Ishikawa (cell line): ENCODE results near the gene MECP2.

Source experiments
- CEBPB ChIP-seq: IDR thresholded peaks from 2 replicates; pipeline ENCODE4 v1.6.1; 2012
- CREB1 ChIP-seq: IDR thresholded peaks from 2 replicates; pipeline ENCODE4 v1.6.1; 2012; ENCODE audit warnings: low read depth
- EGR1 ChIP-seq: IDR thresholded peaks from 2 replicates; pipeline ENCODE4 v1.6.1; 2012
- EP300 ChIP-seq: IDR thresholded peaks from 2 replicates; pipeline ENCODE4 v1.6.1; 2012; ENCODE audit warnings: borderline replicate concordance
- FOXM1 ChIP-seq: IDR thresholded peaks from 2 replicates; pipeline ENCODE4 v1.6.1; 2012; ENCODE audit warnings: low read depth, borderline replicate concordance
- MAX ChIP-seq: IDR thresholded peaks from 2 replicates; pipeline ENCODE4 v1.6.1; 2012
- NFIC ChIP-seq: IDR thresholded peaks from 2 replicates; pipeline ENCODE4 v1.6.1; 2012
- RAD21 ChIP-seq: IDR thresholded peaks from 2 replicates; pipeline ENCODE4 v1.6.1; 2012; ENCODE audit warnings: low read depth
- REST ChIP-seq: IDR thresholded peaks from 2 replicates; pipeline ENCODE4 v1.6.1; 2012; ENCODE audit warnings: low read depth, mild to moderate bottlenecking
- TAF1 ChIP-seq: IDR thresholded peaks from 2 replicates; pipeline ENCODE4 v1.6.1; 2012; ENCODE audit warnings: low read depth, mild to moderate bottlenecking
- TCF12 ChIP-seq: IDR thresholded peaks from 2 replicates; pipeline ENCODE4 v1.6.1; 2012; ENCODE audit warnings: low read depth
- TEAD4 ChIP-seq: IDR thresholded peaks from 2 replicates; pipeline ENCODE4 v1.6.1; 2012
- USF1 ChIP-seq: IDR thresholded peaks from 2 replicates; pipeline ENCODE4 v1.6.1; 2012
- YY1 ChIP-seq: IDR thresholded peaks from 2 replicates; pipeline ENCODE4 v1.6.1; 2012; ENCODE audit warnings: low read depth
- ZBTB7A ChIP-seq: IDR thresholded peaks from 2 replicates; pipeline ENCODE4 v1.6.1; 2012; ENCODE audit warnings: low read depth

MECP2 gene

GRCh38 chrX:154131955-154132354, 34.4 kb upstream of the MECP2 start:
- TF ChIP-seq RAD21 = no peak
- TF ChIP-seq ZBTB7A = no peak
- no peak for TF ChIP-seq CREB1
- no peak for TF ChIP-seq EGR1
- TF ChIP-seq CEBPB = no peak
- TF ChIP-seq USF1 = no peak
- no peak for TF ChIP-seq FOXM1
- no peak for TF ChIP-seq TAF1

- TF ChIP-seq CEBPB (no peak), RAD21 (no peak), YY1 (no peak), NFIC (no peak), USF1 (no peak), MAX (no peak), EGR1 (no peak), REST (no peak), CREB1 (no peak), TAF1 (no peak), TEAD4 (no peak), EP300 (no peak), TCF12 (no peak), FOXM1 (no peak), ZBTB7A (no peak)
These were observed 28.6 kb upstream of the MECP2 start for GRCh38 chrX:154126101-154126500.

GRCh38 chrX:154125391-154126040, 28.0 kb upstream of the MECP2 start:
- no peak for TF ChIP-seq TAF1
- no peak for TF ChIP-seq NFIC
- no peak for TF ChIP-seq TEAD4
- no peak for TF ChIP-seq MAX
- TF ChIP-seq REST = no peak

GRCh38 chrX:154123241-154124219, 26.0 kb upstream of the MECP2 start:
- TF ChIP-seq CEBPB (no peak), CREB1 (no peak), FOXM1 (no peak), MAX (no peak), YY1 (no peak), ZBTB7A (no peak), TEAD4 (no peak)

- TF ChIP-seq TAF1 = no peak
- no peak for TF ChIP-seq REST
- TF ChIP-seq USF1 = no peak
- TF ChIP-seq RAD21 = no peak
- TF ChIP-seq YY1 = no peak
- TF ChIP-seq CEBPB = no peak
- TF ChIP-seq TCF12 = no peak
- TF ChIP-seq ZBTB7A = no peak
- TF ChIP-seq NFIC = no peak
- no peak for TF ChIP-seq FOXM1
- TF ChIP-seq CREB1 = no peak
- no peak for TF ChIP-seq EGR1
- TF ChIP-seq MAX = no peak
- no peak for TF ChIP-seq EP300
- no peak for TF ChIP-seq TEAD4
These were observed 24.4 kb upstream of the MECP2 start for GRCh38 chrX:154121961-154122360.
